Muscle layer of duodenum (tissue), 2 donors: ENCODE measurements around the gene GLE1.

ENCODE experiments used
- H3K27ac ChIP-seq: one replicate; pipeline ENCODE4 v1.7.0; 2013; ENCODE audit warnings: mild to moderate bottlenecking, low read length
- H3K27me3 ChIP-seq: one replicate; pipeline ENCODE4 v1.7.0; 2013; ENCODE audit warnings: low read depth, mild to moderate bottlenecking, control low read depth, low read length
- H3K36me3 ChIP-seq, 2 donors: one replicate each; pipeline ENCODE4 v1.7.0; 2013; ENCODE audit warnings: low read length in 2 of 2, control low read depth in 1 of 2, mild to moderate bottlenecking in 1 of 2; ENCODE audit not compliant: insufficient read depth in 2 of 2, control insufficient read depth in 1 of 2
- H3K4me1 ChIP-seq, 2 donors: one replicate each; pipeline ENCODE4 v1.7.0; 2013; ENCODE audit warnings: low read length in 2 of 2, mild to moderate bottlenecking in 2 of 2, control low read depth in 1 of 2, moderate library complexity in 1 of 2; ENCODE audit not compliant: insufficient read depth in 2 of 2, control insufficient read depth in 1 of 2
- H3K4me3 ChIP-seq, 2 donors: one replicate each; pipeline ENCODE4 v1.7.0; 2013; ENCODE audit warnings: low read length in 2 of 2, low read depth in 1 of 2, mild to moderate bottlenecking in 1 of 2
- H3K9me3 ChIP-seq, 2 donors: one replicate each; pipeline ENCODE4 v1.7.0; 2013; ENCODE audit warnings: low read length in 2 of 2, control low read depth in 1 of 2, mild to moderate bottlenecking in 1 of 2; ENCODE audit not compliant: control insufficient read depth in 1 of 2
- donor health status: healthy.

The GLE1 gene

DNA sequence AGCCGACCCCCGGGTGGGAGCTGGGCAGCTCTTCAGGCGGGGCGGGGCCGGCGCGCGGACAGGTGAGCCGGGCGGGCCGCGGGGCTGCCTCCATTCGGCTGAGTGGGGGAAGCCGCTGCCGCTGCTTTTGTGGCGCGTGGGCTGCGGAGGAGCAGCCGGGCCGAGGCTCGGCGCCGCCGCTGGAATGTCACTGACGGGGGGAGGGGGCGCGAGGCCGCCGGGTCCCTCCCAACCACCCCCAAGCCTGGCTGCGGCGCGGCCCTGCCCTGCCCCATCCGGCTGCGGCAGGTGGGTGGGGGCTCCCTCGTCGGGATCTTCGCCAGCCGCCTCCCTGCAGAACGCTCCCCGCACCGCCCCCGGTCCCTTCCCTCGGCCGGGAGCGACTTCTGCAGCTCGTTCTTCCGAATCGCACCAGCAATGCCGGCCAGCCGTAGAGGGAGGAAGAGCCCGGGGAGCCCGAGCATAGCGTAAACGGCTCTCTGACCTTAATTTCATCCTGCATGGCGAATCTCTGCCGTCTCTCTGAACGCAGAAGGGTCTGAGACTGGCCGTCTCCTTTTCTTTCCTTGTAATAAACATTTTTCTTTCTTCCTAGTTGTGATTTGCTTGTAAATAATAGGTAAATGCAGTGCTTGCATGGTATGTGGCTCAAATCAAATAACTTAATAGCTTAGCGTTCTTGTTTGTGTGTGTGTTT is 48.4 kb downstream of the GLE1 start:
- peak overlapping the region; percentile 91 to 95 for H3K4me3 ChIP-seq
- H3K36me3 ChIP-seq: peaks cover 0 to 6% of the 10 kb centered on the region in 2 donors
- H3K27ac ChIP-seq: peak overlapping the region; percentile 82
- H3K9me3 ChIP-seq: no peaks in the 10 kb centered on the region
- H3K27me3 ChIP-seq: no peaks in the 10 kb centered on the region
- peaks cover 24 to 75% of the 10 kb centered on the region in 2 donors for H3K4me1 ChIP-seq

DNA sequence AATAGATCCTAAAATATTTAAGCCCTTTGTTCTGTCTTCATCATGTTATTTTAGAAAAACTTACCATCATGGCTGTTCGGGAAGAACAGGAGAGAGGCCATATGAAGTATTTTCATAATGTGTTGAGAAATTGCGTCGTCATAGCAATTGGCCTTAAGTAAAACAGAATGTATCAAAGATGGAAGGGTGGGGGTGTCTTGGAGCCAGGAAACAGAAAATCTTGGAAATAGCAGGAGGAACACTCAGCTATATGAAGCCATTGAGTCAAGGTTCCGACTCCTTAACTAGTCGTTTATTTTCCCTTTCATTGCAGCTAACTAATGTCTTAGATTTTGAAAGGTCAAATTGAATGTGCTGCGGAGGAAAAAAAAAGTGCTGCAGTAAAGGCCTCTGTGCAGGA is 49.2 kb downstream of the GLE1 start:
- Histone ChIP-seq H3K27me3 (no peaks in the 10 kb centered on the region), H3K27ac (peak overlapping the region; percentile 82), H3K4me3 (peak overlapping the region; percentile 91 to 95), H3K36me3 (peaks cover 0 to 6% of the 10 kb centered on the region in 2 donors), H3K4me1 (peaks cover 31 to 81% of the 10 kb centered on the region in 2 donors), H3K9me3 (no peaks in the 10 kb centered on the region)

DNA sequence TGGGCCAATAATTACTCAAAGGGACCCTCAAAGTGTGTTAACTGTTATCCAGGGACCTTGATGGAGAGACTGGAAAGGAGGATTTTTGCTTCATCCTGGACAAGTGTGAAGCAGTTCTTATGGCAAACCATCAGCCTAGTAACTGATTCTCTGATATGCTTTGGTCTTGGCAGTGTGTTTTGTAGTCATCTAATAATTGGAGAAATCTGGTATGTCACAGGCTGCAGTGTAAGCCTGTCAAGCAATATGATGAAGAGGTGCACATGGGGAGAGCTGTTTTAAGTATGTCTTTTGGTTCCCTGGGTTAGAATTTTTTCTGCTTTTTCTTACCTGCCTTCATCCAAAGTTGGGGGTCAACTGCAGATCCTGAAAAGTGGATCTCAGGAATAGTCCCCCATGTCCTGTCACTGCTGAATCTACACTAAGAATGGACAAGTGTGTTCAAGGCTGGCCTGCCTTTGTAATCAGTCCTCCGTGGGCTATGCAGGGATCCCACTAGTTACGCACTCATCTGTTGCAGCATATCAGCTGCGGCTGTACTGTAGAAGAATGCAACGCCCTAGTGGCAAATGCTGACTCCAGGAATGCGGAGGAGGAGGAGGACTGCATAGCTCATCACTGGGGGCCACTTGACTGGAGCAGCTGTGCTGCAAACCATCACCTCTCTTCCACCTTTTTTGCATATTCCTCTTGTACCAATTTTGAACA is 49.8 kb downstream of the GLE1 start:
- H3K4me3 ChIP-seq: peak overlapping the region; percentile 91 to 95
- peak overlapping the region; percentile 82 for H3K27ac ChIP-seq
- peaks cover 0 to 6% of the 10 kb centered on the region in 2 donors for H3K36me3 ChIP-seq
- H3K27me3 ChIP-seq: no peaks in the 10 kb centered on the region
- H3K9me3 ChIP-seq: no peaks in the 10 kb centered on the region
- peaks cover 34 to 81% of the 10 kb centered on the region in 2 donors for H3K4me1 ChIP-seq

DNA sequence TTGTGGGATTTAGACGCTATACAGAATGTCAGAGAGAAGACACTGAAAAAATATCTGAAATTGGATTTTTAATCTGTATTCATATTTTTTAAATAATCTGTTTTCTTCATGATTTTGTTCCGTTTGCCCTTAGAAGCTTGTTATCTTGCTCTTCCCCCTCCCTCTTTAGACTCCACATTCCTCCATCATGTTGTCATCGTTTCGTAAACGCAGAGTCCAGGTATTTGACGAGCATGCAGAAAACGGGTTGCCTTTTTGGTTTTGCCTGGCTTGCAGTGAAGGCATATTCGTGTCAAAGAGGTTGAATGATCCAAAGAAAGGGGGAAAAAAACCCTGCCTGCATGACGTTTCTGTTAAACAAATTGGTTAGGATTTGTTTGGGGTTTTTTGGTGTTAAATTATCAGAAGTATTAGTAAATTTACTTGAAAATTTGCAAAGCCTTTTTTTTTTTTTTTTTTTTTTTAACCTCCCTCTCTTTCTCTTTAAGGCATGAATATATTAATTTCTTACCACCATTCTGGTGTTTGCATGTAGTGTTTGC is 50.7 kb downstream of the GLE1 start:
- H3K9me3 ChIP-seq: no peaks in the 10 kb centered on the region
- H3K4me1 ChIP-seq: peaks cover 30 to 79% of the 10 kb centered on the region in 2 donors
- peaks cover 0 to 6% of the 10 kb centered on the region in 2 donors for H3K36me3 ChIP-seq
- H3K27ac ChIP-seq: peak overlapping the region; percentile 40
- H3K27me3 ChIP-seq: no peaks in the 10 kb centered on the region
- H3K4me3 ChIP-seq: peak overlapping the region in 1 of 2 donors; percentile 95

DNA sequence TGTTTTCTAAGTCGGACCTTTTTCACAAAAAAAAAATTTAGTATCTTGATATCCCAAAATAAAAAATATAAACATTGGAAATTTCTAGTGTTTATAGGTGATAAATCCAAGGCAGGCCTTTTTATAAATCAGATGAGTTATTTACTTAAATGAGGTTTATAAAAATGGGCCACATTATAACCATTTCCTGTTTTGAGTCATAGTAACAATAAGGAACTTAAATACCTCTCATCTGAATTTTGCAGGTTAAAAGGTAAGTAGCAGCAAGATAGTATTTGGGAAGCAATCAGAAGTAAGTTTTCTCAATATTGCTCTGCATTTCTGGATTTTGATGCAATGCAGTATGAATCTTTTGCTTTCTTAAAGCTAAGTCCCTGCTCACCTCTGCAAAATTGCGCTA is 51.8 kb downstream of the GLE1 start:
- Histone ChIP-seq H3K36me3 (peaks cover 0 to 6% of the 10 kb centered on the region in 2 donors), H3K27ac (no peak overlapping the region), H3K4me1 (peaks cover 26 to 75% of the 10 kb centered on the region in 2 donors), H3K4me3 (no peak overlapping the region), H3K27me3 (no peaks in the 10 kb centered on the region), H3K9me3 (no peaks in the 10 kb centered on the region)

DNA sequence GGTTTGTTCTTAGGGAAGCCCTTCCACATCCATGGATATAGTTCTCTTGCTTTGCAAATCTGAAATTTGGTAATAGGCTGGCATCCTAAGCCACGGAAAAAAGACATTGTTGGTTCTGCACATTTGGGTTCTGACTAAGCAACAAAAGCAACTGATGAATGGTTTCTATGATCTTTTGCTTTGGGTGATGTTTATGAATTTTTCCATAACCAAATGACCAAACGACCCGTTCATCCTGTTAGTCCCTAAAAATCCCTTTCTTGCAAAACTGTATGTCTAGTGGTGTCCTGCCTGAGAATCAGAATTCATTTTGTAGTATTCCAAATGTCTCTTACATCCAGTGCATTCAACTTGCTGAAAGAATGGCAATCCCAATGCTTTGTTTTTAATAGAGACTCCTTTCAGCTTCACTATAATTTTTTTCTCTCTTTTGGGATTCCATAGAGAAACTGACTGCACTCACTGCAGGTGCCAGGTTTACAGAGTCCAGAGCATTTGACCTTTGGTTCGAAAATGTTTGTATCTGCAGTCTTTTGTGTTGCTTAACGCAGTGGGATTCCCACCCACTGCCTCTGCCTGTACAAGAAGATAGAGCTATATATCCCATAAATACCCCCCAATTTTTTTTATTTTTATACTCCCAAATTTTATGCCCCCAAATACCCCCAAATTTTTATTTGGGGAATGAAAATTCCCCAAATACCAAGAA is 52.6 kb downstream of the GLE1 start:
- H3K4me3 ChIP-seq: no peak overlapping the region
- no peak overlapping the region for H3K27ac ChIP-seq
- H3K36me3 ChIP-seq: peaks cover 0 to 6% of the 10 kb centered on the region in 2 donors
- H3K9me3 ChIP-seq: no peaks in the 10 kb centered on the region
- H3K27me3 ChIP-seq: no peaks in the 10 kb centered on the region
- peaks cover 26 to 77% of the 10 kb centered on the region in 2 donors for H3K4me1 ChIP-seq

DNA sequence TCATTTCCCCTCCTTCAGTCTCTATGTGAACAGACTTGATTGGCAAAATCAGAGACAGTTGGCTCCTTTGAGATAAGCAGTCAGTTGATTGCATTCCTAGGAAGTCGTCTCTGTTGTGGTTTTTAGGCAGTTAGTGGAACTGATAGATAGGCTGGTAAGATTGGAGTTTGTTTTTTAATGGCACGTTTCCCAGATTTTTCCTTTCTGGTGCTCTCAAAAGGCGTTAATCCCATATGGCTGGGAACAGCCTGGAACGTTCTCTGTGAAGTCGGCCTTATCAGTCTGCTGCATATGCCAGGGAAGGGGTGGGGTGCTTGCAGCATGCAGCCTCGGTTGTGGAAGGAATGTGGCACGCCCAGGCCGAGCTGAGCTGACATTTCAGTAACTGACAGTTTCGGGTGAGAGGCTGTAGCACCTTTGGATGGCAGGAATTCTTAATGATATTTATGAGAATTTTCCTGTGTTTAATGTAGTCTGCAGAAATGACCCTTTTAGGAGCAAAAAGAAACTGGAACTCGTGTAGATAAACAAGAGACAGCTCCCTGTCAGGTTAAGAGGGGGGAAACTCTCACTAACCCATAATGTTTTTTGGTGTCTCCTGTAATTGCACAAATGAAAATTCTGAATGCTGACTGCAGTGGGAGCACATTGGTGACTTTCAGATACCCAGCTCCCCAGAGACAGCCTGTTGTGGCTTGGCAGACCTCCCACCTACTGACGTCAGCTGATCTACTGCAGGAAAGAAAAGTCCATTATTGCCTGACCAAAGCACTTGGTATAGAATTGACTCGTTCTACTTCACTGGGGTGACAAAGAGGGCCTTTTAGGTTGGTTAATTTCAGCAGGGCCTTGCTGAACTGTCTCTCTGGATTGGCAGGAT is 54.2 kb downstream of the GLE1 start:
- peak overlapping the region; percentile 65 for H3K27ac ChIP-seq
- no peaks in the 10 kb centered on the region for H3K27me3 ChIP-seq
- H3K36me3 ChIP-seq: no peaks in the 10 kb centered on the region
- peak overlapping the region; percentile 22 to 39 for H3K4me3 ChIP-seq
- no peaks in the 10 kb centered on the region for H3K9me3 ChIP-seq
- H3K4me1 ChIP-seq: peaks cover 21 to 74% of the 10 kb centered on the region in 2 donors

DNA sequence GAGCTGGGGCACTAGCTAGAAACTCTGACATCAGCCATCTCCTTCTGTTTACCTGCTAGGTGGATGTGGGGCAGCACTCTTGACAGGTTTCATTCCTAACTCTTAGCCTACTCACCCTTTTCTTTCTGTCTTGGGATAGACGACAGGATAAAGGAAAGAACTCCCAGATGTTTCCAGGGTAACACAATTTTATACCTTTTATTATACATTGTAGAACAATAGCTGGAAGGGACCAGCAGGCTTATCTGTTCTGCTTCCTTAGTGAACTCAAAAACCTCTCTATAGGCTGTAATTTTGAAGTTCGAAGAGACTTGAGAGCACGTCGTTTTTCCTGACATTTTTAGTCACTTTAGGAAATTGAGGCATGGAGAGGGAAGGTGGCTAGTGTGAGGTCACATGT is 61.1 kb downstream of the GLE1 start:
- Histone ChIP-seq H3K4me3 (no peak overlapping the region), H3K27me3 (no peaks in the 10 kb centered on the region), H3K36me3 (peaks cover 26% of the 10 kb centered on the region in 2 donors), H3K27ac (no peak overlapping the region), H3K4me1 (peaks cover 0 to 7% of the 10 kb centered on the region in 2 donors), H3K9me3 (no peaks in the 10 kb centered on the region)

DNA sequence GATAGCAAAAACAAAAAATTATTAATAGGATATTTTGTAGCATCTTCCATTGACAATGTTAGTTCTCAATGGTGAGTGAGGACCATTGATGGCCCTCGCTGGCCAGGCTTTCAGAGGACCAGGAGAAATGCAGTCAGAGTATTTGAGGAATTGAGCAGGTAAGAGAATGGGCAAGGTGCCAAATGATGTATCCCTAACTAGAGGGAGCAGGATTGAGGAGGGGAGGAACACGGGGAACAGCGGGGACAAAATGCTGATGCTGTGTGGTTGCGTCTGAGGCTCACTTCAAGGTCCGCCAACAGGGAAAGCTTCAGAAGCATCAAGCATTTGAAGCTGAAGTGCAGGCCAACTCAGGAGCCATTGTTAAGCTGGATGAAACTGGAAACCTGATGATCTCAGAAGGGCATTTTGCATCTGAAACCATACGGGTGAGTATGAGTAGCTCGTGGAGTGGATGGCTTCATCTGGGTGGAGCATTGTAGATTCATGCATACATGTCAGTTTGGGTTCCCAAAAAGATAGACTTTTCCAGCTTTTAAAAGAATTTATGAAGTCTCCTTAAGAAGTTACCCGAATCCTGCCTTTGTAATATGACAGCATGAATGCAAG is 64.1 kb downstream of the GLE1 start:
- Histone ChIP-seq H3K36me3 (peaks cover 38 to 41% of the 10 kb centered on the region in 2 donors), H3K9me3 (no peaks in the 10 kb centered on the region), H3K4me1 (no peaks in the 10 kb centered on the region), H3K27ac (no peak overlapping the region), H3K27me3 (no peaks in the 10 kb centered on the region), H3K4me3 (no peak overlapping the region)

DNA sequence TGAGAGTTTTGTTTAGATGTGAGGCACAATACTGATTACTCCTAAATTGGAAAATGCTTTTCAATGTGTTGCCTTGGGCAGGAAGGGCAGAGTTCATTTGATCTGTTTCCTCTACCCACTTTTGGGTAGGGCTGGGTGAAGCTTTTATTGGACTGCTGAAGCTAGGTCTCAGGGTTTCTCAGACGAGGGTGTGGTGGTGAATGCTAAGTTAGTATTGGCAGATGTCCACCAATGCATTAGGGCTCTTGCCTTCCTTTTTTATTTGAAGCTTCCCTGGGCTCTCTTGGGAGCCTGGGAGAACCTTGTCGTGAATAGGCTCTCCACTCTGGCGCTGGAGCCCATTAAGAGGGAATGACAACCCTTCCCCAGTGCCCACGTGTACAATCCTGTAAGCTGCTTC is 71.0 kb downstream of the GLE1 start:
- H3K27me3 ChIP-seq: no peaks in the 10 kb centered on the region
- H3K4me1 ChIP-seq: no peaks in the 10 kb centered on the region
- no peak overlapping the region for H3K4me3 ChIP-seq
- H3K27ac ChIP-seq: no peak overlapping the region
- H3K36me3 ChIP-seq: peaks cover 68 to 73% of the 10 kb centered on the region in 2 donors
- no peaks in the 10 kb centered on the region for H3K9me3 ChIP-seq
